ENCODE measurements around the gene LAMTOR1. TPM values are rescaled to one million over a fixed set of nuclear protein-coding genes. Genes with fewer than 3 reads are reported as not detected.

The LAMTOR1 gene
- total and polyA plus RNA-seq, 10 of the 15 experiments (the other 5 are each of a cell fraction or from before 2014, with no cell fraction given), result 58.8 to 141 (median 110) TPM

DNA sequence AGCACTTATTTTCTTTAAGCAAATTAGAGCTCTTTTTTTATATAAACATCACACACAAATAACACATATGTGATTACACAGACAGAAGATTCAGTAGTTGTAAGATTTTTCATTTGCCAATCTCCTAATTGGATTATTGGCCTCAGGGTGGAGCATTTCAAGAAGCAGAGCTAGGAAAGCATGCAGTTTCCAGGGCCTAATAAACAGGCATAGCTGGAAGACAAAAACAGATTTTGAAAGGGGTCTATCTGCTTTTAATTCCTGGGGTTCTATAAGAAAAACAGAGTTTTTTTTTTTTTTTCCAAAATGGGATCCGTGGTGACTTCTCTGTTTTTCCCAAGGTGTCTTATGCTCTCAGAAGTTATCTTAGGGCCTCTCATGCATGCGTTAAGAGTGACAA, 24.8 kb upstream of the LAMTOR1 start:
- ChIA-PET SMC1A (ENCODE audit: uncharacterized antibody, unreplicated experiment) (interaction anchor here (0.6 to 1.9 kb wide), 4 partner anchors 19 to 336 kb away, joined by 3 to 6 read pairs (median 4); no protein-coding TSS in a partner anchor), POLR2A (no interaction called here), CTCF (interaction anchor here (0.6 to 1.4 kb wide), 3 partner anchors 16 to 103 kb away, joined by 3 to 6 read pairs (median 4); no protein-coding TSS in a partner anchor), RAD21 (ENCODE audit: unreplicated experiment) (no interaction called here)
- DNase-seq (ENCODE audit: low read depth, low spot score) (no peak), FAIRE-seq (no peak), ATAC-seq (no peak)
- no peaks in the 10 kb centered on the region for H4K20me1 ChIP-seq (ENCODE audit: control insufficient read depth, insufficient read depth)
- H3K4me3 ChIP-seq, result no peak overlapping the region
- intact Hi-C loops (cut with micrococcal nuclease; ENCODE audit: unreplicated experiment) (no loop called here), in situ Hi-C loops (cut with MboI) (no loop called here)
- H3K4me1 ChIP-seq (ENCODE audit: control insufficient read depth, insufficient read depth, low read length), result no peaks in the 10 kb centered on the region
- TF ChIP-seq, protein P1, sequence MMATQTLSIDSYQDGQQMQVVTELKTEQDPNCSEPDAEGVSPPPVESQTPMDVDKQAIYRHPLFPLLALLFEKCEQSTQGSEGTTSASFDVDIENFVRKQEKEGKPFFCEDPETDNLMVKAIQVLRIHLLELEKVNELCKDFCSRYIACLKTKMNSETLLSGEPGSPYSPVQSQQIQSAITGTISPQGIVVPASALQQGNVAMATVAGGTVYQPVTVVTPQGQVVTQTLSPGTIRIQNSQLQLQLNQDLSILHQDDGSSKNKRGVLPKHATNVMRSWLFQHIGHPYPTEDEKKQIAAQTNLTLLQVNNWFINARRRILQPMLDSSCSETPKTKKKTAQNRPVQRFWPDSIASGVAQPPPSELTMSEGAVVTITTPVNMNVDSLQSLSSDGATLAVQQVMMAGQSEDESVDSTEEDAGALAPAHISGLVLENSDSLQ (IDR thresholded peaks at IDR 0.05), result no peak
- TF ChIP-seq, protein P2, sequence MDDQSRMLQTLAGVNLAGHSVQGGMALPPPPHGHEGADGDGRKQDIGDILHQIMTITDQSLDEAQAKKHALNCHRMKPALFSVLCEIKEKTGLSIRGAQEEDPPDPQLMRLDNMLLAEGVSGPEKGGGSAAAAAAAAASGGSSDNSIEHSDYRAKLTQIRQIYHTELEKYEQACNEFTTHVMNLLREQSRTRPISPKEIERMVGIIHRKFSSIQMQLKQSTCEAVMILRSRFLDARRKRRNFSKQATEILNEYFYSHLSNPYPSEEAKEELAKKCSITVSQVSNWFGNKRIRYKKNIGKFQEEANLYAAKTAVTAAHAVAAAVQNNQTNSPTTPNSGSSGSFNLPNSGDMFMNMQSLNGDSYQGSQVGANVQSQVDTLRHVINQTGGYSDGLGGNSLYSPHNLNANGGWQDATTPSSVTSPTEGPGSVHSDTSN (IDR thresholded peaks at IDR 0.05; ENCODE audit: insufficient replicate concordance, low read depth, low read length), result no peak
- TF ChIP-seq KAT2A (conservative IDR thresholded peaks at IDR 0.05; ENCODE audit: control insufficient read depth, low read depth, low read length) (no peak), MYB (IDR thresholded peaks at IDR 0.05; ENCODE audit: borderline replicate concordance, low read depth, low read length) (no peak), HDGF (IDR thresholded peaks at IDR 0.05) (no peak), NR2C2 (IDR thresholded peaks at IDR 0.05; ENCODE audit: borderline replicate concordance, control insufficient read depth, insufficient read length, low read depth) (no peak), ASH2L (IDR thresholded peaks at IDR 0.05; ENCODE audit: borderline replicate concordance, low read depth) (no peak), SMARCA5 (IDR thresholded peaks at IDR 0.05) (no peak), POLR2AphosphoS5 (IDR thresholded peaks at IDR 0.05; ENCODE audit: low read length) (no peak), SMAD1 (IDR thresholded peaks at IDR 0.05; ENCODE audit: low read depth, partially characterized antibody) (no peak)
- no peak overlapping the region for H2AFZ ChIP-seq (ENCODE audit: control insufficient read depth, low read depth, low read length)
- H3K4me2 ChIP-seq (ENCODE audit: control insufficient read depth, insufficient read depth), result no peak overlapping the region
- 48% methylated on average over 2 of the region's 2 CpGs for WGBS (ENCODE audit: insufficient coverage, insufficient replicate concordance, low lambda C conversion rate, missing lambda C conversion rate)
- no TSS peak for BruUV-seq (replicated peaks)
- no peak overlapping the region for H3K9ac ChIP-seq (ENCODE audit: control insufficient read depth, insufficient read depth, low read length)
- H3K27me3 ChIP-seq (replicated peaks in 1 of 2; ENCODE audit: control insufficient read depth in 2 of 2, insufficient read depth in 2 of 2, low read length in 1 of 2), result no peaks in the 10 kb centered on the region
- H3K79me2 ChIP-seq (ENCODE audit: control insufficient read depth, insufficient read depth, low read length), result no peaks in the 10 kb centered on the region
- no peak overlapping the region for H3K27ac ChIP-seq (ENCODE audit: control insufficient read depth, insufficient read depth)
- no peaks in the 10 kb centered on the region for H3K36me3 ChIP-seq (ENCODE audit: control insufficient read depth in 2 of 2, insufficient read depth in 2 of 2, low read length in 1 of 2)
- peaks cover 2% of the 10 kb centered on the region; the same call in 2 of the 3 replicates for H3K9me3 ChIP-seq (replicated peaks; ENCODE audit: control insufficient read depth, insufficient read depth, low read length)
